Measurements from ENCODE around the gene EMSY. TPM values are rescaled to one million over a fixed set of nuclear protein-coding genes. Genes with fewer than 3 reads are reported as not detected.

Gene EMSY
- total and polyA plus RNA-seq, 9 of the 15 experiments (the other 6 are each of a cell fraction or from before 2014, with no cell fraction given), result 12.7 to 25.4 (median 17.9) TPM

GRCh38 chr11:76592961-76593360 lies 148.1 kb downstream of the EMSY start:
- Histone ChIP-seq H3K9me3 (replicated peaks; ENCODE audit: control insufficient read depth, insufficient read depth, low read depth, low read length) (no peaks in the 10 kb centered on the region), H3K9me1 (ENCODE audit: control insufficient read depth, insufficient read depth, low read length) (no peaks in the 10 kb centered on the region), H3K4me1 (replicated peaks in 1 of 2; ENCODE audit: control insufficient read depth in 2 of 2, insufficient read depth in 2 of 2, low read length in 2 of 2) (peaks cover 0 to 9% of the 10 kb centered on the region in 2 experiments; a peak in 1 of 5 replicates), H3K36me3 (ENCODE audit: control insufficient read depth, insufficient read depth, low read length) (no peaks in the 10 kb centered on the region), H3K27ac (ENCODE audit: extremely low read depth, low read depth, low read length) (no peak overlapping the region), H3K4me2 (ENCODE audit: insufficient read depth, low read length) (no peak overlapping the region), H4K20me1 (replicated peaks; ENCODE audit: control insufficient read depth, insufficient read depth, low read length) (no peaks in the 10 kb centered on the region), H3K4me3 (no peak overlapping the region), H3K9ac (ENCODE audit: insufficient read depth in 1 of 2, low read depth in 2 of 2, low read length in 2 of 2) (no peak overlapping the region), H3K27me3 (ENCODE audit: control insufficient read depth in 2 of 2, insufficient read depth in 2 of 2, low read length in 2 of 2) (peaks cover 0 to 34% of the 10 kb centered on the region in 2 experiments; a peak in 2 of 5 replicates), H2AFZ (ENCODE audit: low read depth, low read length) (no peak overlapping the region), H3K79me2 (ENCODE audit: control insufficient read depth, insufficient read depth, low read length) (no peaks in the 10 kb centered on the region)
- ATAC-seq (no peak), DNase-seq (ENCODE audit: extremely low read depth in 1 of 4, low spot score in 3 of 4) (peak in 1 of 4 experiments; percentile 1), FAIRE-seq (no peak)
- BruUV-seq (replicated peaks), result no TSS peak
- in situ Hi-C loops (cut with MboI) (no loop called here), intact Hi-C loops (cut with micrococcal nuclease) (no loop called here)
- TF ChIP-seq PML (IDR thresholded peaks at IDR 0.05; ENCODE audit: low read length) (no peak), UBTF (IDR thresholded peaks at IDR 0.05; ENCODE audit: borderline replicate concordance in 1 of 2, low read depth in 2 of 2, low read length in 2 of 2) (no peak), KAT2B (IDR thresholded peaks at IDR 0.05; ENCODE audit: low read depth, low read length) (no peak), ZNF589 (CRISPR knock-in tag; IDR thresholded peaks at IDR 0.05; ENCODE audit: low read depth) (no peak), ZNF76 (CRISPR knock-in tag; IDR thresholded peaks at IDR 0.05; ENCODE audit: borderline replicate concordance) (no peak), E2F5 (CRISPR knock-in tag; IDR thresholded peaks at IDR 0.05) (no peak), NRF1 (conservative IDR thresholded peaks at IDR 0.05 in 1 of 2, IDR thresholded peaks at IDR 0.05 in 1 of 2) (no peak), HMBOX1 (IDR thresholded peaks at IDR 0.05) (no peak), BDP1 (IDR thresholded peaks at IDR 0.05; ENCODE audit: insufficient read depth, insufficient read length) (no peak), MLLT1 (IDR thresholded peaks at IDR 0.05) (no peak)
- ChIA-PET CTCF (ENCODE audit: low intra/inter-chr PET ratio) (no interaction called here), POLR2A (interaction anchor here (0.7 kb wide), 1 partner anchor 37 kb away, joined by 3 read pairs; no protein-coding TSS in a partner anchor)
- 6% methylated on average over 3 of the region's 3 CpGs for WGBS (ENCODE audit: insufficient coverage, low coverage, missing lambda C conversion rate)

Data from K562 (cell line).